SJCRH30 (cell line): ENCODE measurements around the gene CCL16. TPM values are rescaled to one million over a fixed set of nuclear protein-coding genes. Genes with fewer than 3 reads are reported as not detected.

ENCODE experiments used
- DNase-seq, 2 experiments: peaks; one replicate each; pipeline ENCODE4 v3.0.0-alpha.2; 2015 to 2020
- H3K27ac ChIP-seq: fragments of 250-450 bp; sonication (Bioruptor Pico); 2 replicates; pipeline ENCODE4 v1.5.1; 2020; ENCODE audit warnings: mild to moderate bottlenecking, moderate library complexity
- H3K27me3 ChIP-seq: fragments of 250-450 bp; sonication (Bioruptor Pico); 2 replicates; pipeline ENCODE4 v1.5.1; 2020; ENCODE audit warnings: mild to moderate bottlenecking, moderate library complexity
- H3K36me3 ChIP-seq: fragments of 250-450 bp; sonication (Bioruptor Pico); 2 replicates; pipeline ENCODE4 v1.5.1; 2020; ENCODE audit warnings: mild to moderate bottlenecking, moderate library complexity
- H3K4me1 ChIP-seq: fragments of 250-450 bp; sonication (Bioruptor Pico); 2 replicates; pipeline ENCODE4 v1.5.1; 2020; ENCODE audit warnings: mild to moderate bottlenecking, moderate library complexity
- H3K4me3 ChIP-seq: fragments of 250-450 bp; sonication (Bioruptor Pico); 2 replicates; pipeline ENCODE4 v1.5.1; 2020; ENCODE audit warnings: mild to moderate bottlenecking, moderate library complexity
- H3K9me3 ChIP-seq: fragments of 250-450 bp; sonication (Bioruptor Pico); replicated peaks from 2 replicates; pipeline ENCODE4 v1.5.1; 2020; ENCODE audit warnings: mild to moderate bottlenecking, moderate library complexity
- total RNA-seq: library from RNA; depleted of rRNA; stranded (reverse); fragments of >200 nt; shearing (Covaris generic); gene quantifications from 2 replicates; pipeline ENCODE4 v1.2.3, GENCODE V29; 2014; rRNA removed

CCL16 gene
- total RNA-seq, 1 experiment from 2014 or later: not detected

- H3K4me1 ChIP-seq: no peaks in the 10 kb centered on the region
- DNase-seq: peak in 1 of 2 experiments; percentile 22
- no peak overlapping the region for H3K4me3 ChIP-seq
- no peaks in the 10 kb centered on the region for H3K9me3 ChIP-seq
- no peak overlapping the region for H3K27ac ChIP-seq
- H3K27me3 ChIP-seq: 0 out of 2 replicates have a peak, but pooled peaks cover 18% of the 10 kb centered on the region
- no peaks in the 10 kb centered on the region for H3K36me3 ChIP-seq
These were observed 45.2 kb downstream of the CCL16 start for GRCh38 chr17:35936063-35936462.

- DNase-seq: no peak
- H3K36me3 ChIP-seq: no peaks in the 10 kb centered on the region
- H3K9me3 ChIP-seq: no peaks in the 10 kb centered on the region
- peaks cover 18% of the 10 kb centered on the region; the same call in 1 of the 2 replicates for H3K27me3 ChIP-seq
- H3K4me3 ChIP-seq: no peak overlapping the region
- H3K4me1 ChIP-seq: no peaks in the 10 kb centered on the region
- no peak overlapping the region for H3K27ac ChIP-seq
These were observed 46.5 kb downstream of the CCL16 start for GRCh38 chr17:35934760-35935159.

GRCh38 chr17:35932586-35932985 lies 48.7 kb downstream of the CCL16 start:
- Histone ChIP-seq H3K27ac (no peak overlapping the region), H3K4me1 (no peaks in the 10 kb centered on the region), H3K4me3 (no peak overlapping the region), H3K27me3 (peaks cover 20% of the 10 kb centered on the region; the same call in 1 of the 2 replicates), H3K36me3 (no peaks in the 10 kb centered on the region), H3K9me3 (no peaks in the 10 kb centered on the region)
- no peak for DNase-seq

GRCh38 chr17:35931794-35932425 lies 49.4 kb downstream of the CCL16 start:
- Histone ChIP-seq H3K27me3 (peaks cover 19% of the 10 kb centered on the region; the same call in 1 of the 2 replicates), H3K9me3 (no peaks in the 10 kb centered on the region), H3K4me1 (no peaks in the 10 kb centered on the region), H3K4me3 (no peak overlapping the region), H3K36me3 (no peaks in the 10 kb centered on the region), H3K27ac (no peak overlapping the region)
- no peak for DNase-seq

- DNase-seq: no peak
- Histone ChIP-seq H3K27ac (no peak within 1 kb of the TSS), H3K9me3 (no peaks in the 10 kb centered on the region), H3K27me3 (peaks cover 18% of the 10 kb centered on the region; the same call in 1 of the 2 replicates), H3K4me1 (no peaks in the 10 kb centered on the region), H3K4me3 (no peak within 1 kb of the TSS), H3K36me3 (no peaks in the 10 kb centered on the region)
These were observed 50.9 kb downstream of the CCL16 start, which contains the start of gene RDM1 for GRCh38 chr17:35930211-35931065. RDM1 (minus strand) TSS chr17:35930773; CDS start chr17:35930727, 46 bp downstream.

- no peaks in the 10 kb centered on the region for H3K4me1 ChIP-seq
- no peak overlapping the region for H3K27ac ChIP-seq
- H3K27me3 ChIP-seq: peaks cover 17% of the 10 kb centered on the region; the same call in 1 of the 2 replicates
- H3K4me3 ChIP-seq: no peak overlapping the region
- DNase-seq: no peak
- H3K36me3 ChIP-seq: no peaks in the 10 kb centered on the region
- H3K9me3 ChIP-seq: no peaks in the 10 kb centered on the region
These were observed 53.6 kb downstream of the CCL16 start for GRCh38 chr17:35927714-35928113.

Other genes with a start within 250 kb of the CCL16 start
- gene RASL10B, start 249.9 kb downstream of the CCL16 start, total RNA-seq: 28.3 and 29.2 TPM in 2 replicates
- gene GAS2L2, start 228.3 kb downstream of the CCL16 start, total RNA-seq: not detected in 2 replicates
- not detected in 2 replicates for gene C17orf50, start 220.6 kb downstream of the CCL16 start, total RNA-seq
- not detected in 2 replicates for gene MMP28, start 185.9 kb downstream of the CCL16 start, total RNA-seq
- 43.9 and 60.6 TPM in 2 replicates for gene TAF15, start 172.0 kb downstream of the CCL16 start, total RNA-seq
- gene HEATR9, start 112.6 kb downstream of the CCL16 start, total RNA-seq: not detected in 2 replicates
- not detected in 2 replicates for gene CCL5, start 101.1 kb downstream of the CCL16 start, total RNA-seq
- gene RDM1, start 50.7 kb downstream of the CCL16 start, total RNA-seq: not detected in 2 replicates
- gene LYZL6, start 37.8 kb downstream of the CCL16 start, total RNA-seq: not detected in 2 replicates
- gene CCL14, start 5.2 kb upstream of the CCL16 start, total RNA-seq: not detected in 2 replicates
- gene CCL15, start 20.1 kb upstream of the CCL16 start, total RNA-seq: not detected in 2 replicates
- not detected in 2 replicates for gene CCL23, start 36.5 kb upstream of the CCL16 start, total RNA-seq
- gene CCL18, start 82.8 kb upstream of the CCL16 start, total RNA-seq: not detected in 2 replicates
- not detected in 2 replicates for gene CCL3, start 108.6 kb upstream of the CCL16 start, total RNA-seq
- not detected in 2 replicates for gene CCL4, start 122.3 kb upstream of the CCL16 start, total RNA-seq
- 1.5 and 3.7 TPM in 2 replicates for gene TBC1D3B, start 195.1 kb upstream of the CCL16 start, total RNA-seq
- gene CCL3L1, start 215.3 kb upstream of the CCL16 start, total RNA-seq: not detected in 2 replicates
- not detected in 2 replicates for gene CCL4L2, start 229.6 kb upstream of the CCL16 start, total RNA-seq